HuH-7 (cell line): ENCODE data around the gene RNU2-63P.
"Not testable (repeated sequence)": the region's sequence is repeated elsewhere in the genome, so short reads cannot be mapped to it uniquely, and the experiment has no call there.

Source experiments
- DNase-seq: peaks from one replicate; pipeline ENCODE4 v3.0.0; 2011; ENCODE audit warnings: low spot score

RNU2-63P gene

GRCh38 chr2:88028931-88029330, 12.6 kb upstream of the RNU2-63P start:
- no peak for DNase-seq

DNA sequence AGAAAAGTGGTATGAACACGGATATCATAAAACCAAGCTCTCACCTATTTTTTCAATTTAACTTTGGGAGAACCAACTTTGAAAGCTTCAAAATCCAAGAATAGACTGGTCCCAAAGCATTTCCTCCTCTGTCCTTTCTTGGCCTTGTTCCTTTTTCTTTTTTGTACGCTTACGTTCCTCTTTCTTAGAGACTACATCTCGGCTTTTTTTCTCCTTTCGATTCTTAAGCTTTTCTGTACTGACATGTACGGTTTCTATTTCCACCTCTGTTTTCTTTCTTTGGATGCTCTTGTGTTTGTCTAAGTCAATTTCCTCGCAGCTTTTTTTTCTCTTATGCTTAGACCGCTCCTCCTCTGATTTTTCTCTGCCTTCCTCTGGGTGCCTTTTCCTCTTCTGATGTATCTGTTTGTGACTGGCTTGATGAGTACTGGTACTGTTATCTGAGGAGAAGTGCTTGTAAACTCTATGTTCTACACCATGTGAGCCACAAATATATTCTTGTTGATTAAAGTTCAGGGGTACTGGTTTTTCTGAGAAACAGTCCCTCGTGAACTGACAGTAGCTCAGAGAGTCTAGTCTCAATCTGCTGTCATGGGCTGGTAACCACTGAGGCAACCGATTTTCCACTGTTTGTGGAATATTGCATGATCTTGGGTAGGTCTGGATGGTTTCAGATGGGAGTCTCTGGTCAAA, 11.5 kb upstream of the RNU2-63P start:
- no peak for DNase-seq

DNA sequence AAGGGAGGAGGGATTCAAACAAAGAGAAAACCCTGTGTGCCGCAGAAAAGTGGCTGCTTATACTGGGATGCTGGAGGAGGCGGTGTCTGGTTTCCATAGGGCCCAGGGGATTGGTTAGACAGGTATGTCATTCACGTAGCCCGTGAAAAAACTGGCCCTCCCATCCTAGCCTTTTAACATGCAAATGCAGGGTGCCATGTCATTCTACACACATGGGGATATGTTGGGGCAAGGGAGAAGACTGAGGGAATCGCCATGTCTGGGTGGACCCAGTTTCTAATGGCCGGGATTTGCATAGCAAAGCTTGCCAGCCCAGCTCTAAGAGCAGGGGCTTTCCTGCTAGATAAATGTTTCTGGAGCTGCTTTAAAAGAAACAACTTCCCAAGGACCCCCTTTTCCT, 8.2 kb upstream of the RNU2-63P start:
- DNase-seq, result no peak

GRCh38 chr2:88022669-88022921, 6.2 kb upstream of the RNU2-63P start:
- no peak for DNase-seq

- no peak for DNase-seq
Measured at GRCh38 chr2:88019985-88020384, 3.6 kb upstream of the RNU2-63P start.

DNA sequence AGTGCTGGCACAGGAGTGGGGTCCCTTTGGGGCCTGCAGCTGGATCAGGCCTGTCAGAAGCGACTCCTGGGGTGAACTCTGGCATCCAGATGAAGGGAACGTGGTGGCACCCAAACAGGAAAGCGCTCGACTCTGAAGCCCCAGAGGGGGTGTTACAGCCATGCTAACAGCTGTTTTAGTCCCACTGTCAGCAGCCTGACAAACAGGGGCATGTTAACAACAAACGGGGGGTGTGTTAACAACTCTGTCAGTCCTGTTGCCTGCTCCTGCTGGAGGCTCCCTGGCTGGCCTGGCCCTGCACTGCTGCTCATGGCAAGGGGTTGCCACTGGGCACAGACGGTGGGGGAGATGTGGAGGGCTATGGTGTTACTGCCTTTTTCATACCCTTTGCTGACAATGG, 2.6 kb upstream of the RNU2-63P start:
- no peak for DNase-seq

DNA sequence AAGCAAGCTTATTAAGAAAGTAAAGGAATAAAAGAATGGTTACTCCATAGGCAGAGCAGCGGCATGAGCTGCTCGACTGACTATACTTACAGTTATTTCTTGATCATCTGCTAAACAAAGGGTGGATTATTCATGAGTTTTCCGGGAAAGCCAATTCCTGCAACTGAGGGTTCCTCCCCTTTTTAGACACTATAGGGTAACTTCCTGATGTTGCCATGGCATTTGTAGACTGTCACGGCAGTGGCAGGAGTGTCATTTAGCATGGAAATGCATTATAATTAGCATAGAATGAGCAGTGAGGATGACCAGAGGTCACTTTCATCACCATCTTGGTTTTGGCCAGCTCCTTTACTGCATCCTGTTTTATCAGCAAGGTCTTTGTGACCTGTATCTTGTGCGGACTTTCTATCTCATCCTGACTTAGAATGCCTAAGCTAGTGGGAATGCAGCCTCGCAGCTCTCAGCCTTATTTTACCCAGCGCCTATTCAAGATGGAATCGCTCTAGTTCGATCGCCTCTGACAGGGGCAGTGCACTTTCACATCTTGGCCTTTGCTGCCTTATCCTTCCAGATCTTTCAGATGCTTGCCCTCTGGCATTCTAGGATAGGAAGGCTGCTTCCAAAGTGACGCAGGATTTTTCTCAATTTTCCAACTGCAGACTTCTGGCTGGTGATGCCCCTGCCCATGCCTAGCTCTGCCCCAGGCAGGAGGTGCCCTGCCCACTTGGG, 1.9 kb upstream of the RNU2-63P start:
- not testable (repeated sequence) for DNase-seq

- DNase-seq, result not testable (repeated sequence)
Measured at GRCh38 chr2:88017780-88018038, 1.4 kb upstream of the RNU2-63P start.

DNA sequence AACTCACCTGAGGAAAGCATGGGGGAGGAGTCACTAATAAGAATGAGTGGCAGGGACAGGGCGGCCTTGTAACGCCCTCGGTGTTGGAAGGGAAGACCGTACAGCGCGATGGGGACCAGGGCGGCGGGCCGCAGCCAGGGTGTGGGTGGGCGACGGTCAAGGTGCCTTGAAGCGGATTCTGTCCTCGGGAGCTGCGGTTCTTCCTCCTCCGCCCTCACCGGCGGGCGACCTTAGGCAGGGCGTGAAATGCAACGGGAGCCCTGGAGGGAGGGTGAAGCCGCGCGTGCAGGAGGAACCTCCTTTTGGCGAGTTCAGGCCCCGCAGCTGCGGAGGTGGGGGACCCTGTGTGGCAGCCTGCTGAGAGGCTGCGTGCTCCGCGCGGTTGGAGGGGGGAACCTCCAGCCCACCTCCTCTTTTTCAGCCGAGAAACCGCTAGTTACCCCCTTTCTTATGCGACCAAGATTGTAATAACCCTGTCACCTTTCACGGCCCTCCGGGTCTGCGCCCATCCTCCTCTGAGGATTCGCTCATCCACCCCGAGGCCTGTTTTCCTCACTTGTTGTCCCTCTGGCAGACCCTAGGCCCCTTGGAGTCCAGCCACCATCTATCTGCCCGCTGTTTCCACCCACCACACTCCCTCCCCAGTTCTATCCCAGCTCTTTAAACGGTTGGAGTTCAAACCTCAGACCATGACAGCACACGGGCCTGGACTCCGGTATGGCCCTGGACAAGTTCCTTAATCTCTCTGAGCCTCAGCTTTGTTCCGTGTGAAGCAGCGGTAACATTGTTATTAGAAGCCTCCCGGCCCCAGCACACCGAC, 823 bp upstream of the RNU2-63P start:
- DNase-seq, result peak; percentile 76

DNA sequence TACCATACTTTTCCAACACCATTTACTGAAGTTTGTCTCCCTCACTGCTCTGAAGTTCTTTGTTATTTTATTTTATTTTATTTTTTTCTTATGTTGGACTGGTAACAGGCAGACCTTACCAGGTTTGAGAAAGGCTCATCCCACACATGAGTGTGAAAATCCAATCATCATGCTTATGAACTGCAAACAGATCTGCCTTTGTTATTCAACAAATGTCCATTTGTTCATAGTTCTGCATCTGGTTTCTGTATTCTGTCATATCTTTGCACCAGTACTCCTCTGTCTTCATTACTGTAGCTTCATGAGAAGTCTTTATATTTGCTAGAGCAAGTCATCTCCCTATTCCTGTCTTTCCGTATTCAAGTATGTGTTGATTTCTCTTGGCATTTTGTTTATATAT, 5.3 kb downstream of the RNU2-63P start:
- no peak for DNase-seq

GRCh38 chr2:88010136-88010535, 6.2 kb downstream of the RNU2-63P start:
- no peak for DNase-seq

DNA sequence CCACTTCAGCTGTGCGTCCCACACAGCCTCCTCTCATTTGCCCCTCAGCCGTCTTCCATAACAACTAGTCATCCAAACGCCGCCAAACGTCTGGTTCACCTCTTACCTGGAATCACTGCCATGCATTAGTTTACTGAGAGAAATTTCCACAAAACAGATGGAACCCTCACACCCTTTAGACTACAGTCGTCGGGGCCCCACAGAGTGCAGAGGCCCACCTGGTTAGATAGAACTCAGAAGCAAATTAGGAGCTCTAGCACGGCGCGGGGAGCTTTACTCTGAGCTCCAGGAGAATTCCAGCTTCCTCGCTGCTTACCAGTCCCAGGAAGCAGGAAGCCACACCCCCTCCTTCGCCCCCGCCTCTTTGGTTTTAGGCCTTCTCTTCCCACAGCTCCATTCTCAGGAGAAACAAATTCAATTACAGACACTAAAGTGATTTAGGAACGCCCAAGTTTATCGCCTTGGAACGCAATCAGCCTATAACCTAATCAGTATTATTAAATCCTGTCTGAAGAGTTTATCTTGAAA, 9.4 kb downstream of the RNU2-63P start:
- no peak for DNase-seq

DNA sequence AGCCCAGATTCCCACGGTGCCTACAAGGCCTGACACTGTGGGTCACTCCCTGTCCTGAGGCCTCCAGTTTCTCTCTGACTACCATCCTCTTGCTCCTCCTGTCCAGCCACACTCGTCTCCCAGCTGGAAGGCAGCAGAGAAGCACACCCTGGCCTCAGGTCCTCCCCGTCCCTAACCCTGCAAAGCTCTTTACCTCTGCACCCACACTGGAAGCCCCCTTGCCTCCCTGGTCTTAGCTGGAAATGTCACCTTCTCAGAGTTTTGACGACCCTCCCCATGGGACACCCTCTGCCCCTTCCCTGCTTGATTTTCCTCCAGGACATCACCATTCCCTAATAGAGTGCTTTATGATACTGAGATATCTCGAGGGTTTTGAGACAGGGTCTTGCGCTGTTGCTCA, 10.6 kb downstream of the RNU2-63P start:
- no peak for DNase-seq

GRCh38 chr2:88003074-88003755, 13.1 kb downstream of the RNU2-63P start:
- DNase-seq, result no peak

DNA sequence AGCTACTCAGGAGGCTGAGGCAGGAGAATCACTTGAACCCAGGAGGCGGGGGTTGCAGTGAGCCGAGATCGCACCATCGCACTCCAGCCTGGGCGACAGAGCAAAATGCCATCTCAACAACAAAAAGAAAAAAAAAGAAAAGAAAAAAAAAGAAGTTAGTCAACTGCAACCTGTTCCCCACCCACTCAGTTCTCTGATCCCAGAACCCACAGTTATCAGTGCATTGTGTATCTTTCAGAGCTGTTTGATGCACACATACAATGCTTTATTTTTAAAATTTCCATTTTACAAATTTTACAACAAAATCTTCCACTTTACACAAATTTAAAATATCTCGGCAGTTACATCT, 14.0 kb downstream of the RNU2-63P start:
- DNase-seq, result no peak

GRCh38 chr2:88000474-88000873, 15.9 kb downstream of the RNU2-63P start:
- not testable (repeated sequence) for DNase-seq

- no peak for DNase-seq
Measured at GRCh38 chr2:87996570-87996969, 19.8 kb downstream of the RNU2-63P start.

DNA sequence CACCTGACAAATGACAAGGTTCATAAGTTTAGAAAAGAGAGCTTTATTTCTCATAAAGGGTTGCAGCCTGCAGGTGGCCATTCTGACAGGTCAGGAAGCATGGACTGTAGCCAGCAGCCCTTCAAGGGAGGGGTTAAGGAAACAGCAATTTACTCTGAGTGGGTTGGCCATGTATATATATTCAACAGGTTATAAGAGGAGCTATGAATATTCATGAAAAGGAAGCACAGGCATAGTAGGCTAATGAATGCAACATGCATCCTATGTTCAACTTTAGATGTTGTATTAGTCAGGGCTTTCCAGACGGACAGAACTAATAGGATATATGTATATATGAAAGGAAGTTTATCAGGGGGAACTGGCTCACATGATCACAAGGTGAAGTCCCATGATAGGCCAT, 20.6 kb downstream of the RNU2-63P start:
- DNase-seq, result no peak

DNA sequence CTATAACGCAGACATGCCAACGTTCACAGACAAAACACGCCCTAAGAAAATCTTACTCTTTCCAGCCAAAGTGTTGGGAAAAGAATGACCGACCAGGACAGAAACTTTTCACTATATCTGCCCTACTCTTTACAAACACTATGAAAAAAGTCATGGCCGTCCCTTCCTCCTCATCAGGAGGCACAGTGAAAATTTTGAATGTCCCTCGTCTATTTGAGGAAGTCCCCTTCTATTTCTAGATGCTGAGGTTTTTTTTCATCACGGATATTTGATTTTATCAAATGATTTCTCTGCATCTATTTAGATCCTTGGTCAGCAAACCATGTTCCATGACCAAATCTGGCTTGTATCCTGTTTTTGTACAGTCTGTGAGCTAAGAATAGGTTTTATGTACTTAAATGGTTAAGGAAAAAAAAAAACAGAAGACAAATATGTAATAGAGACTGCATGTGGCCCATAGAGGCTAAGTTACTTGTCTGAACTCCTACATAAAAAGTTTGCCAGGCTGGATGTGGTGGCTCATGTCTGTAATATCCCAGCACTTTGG, 22.0 kb downstream of the RNU2-63P start:
- DNase-seq, result not testable (repeated sequence)

- DNase-seq, result not testable (repeated sequence)
Measured at GRCh38 chr2:87992569-87992968, 23.8 kb downstream of the RNU2-63P start.

GRCh38 chr2:87987473-87987872, 28.9 kb downstream of the RNU2-63P start:
- DNase-seq, result not testable (repeated sequence)

DNA sequence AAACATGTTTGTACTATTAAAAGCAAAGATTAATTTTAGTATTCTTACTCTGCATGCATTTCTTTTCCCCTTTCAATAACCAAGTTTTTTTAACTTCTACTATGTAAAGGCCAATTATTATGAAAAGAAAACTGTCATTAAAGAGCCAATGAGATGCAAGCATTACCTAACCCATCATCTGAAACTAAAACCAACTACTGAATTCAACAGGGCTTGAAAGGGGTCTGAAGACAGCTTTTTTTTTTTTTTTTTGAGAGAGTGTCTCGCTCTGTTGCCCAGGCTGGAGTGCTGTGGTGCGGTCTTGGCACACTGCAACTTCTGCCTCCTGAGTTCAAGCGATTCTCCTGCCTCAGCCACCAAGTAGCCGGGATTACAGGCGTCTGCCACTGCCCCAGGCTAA, 30.4 kb downstream of the RNU2-63P start:
- DNase-seq, result not testable (repeated sequence)
